ENCODE results near the gene SLC25A6.

- TF ChIP-seq CTCF (optimal IDR thresholded peaks at IDR 0.05 in 1 of 3, IDR thresholded peaks at IDR 0.05 in 1 of 3, conservative IDR thresholded peaks at IDR 0.05 in 1 of 3; ENCODE audit: extremely low read depth in 1 of 3, insufficient read depth in 2 of 3, low read length in 3 of 3) (no peak), EZH2 (IDR thresholded peaks at IDR 0.05; ENCODE audit: low read length) (no peak)
These were observed 36.5 kb downstream of the SLC25A6 start for GRCh38 chrX:1355131-1356046.

Data from keratinocyte (primary cell).